ENCODE measurements around the gene UBTF.
A peak's percentile ranks its signal among the peaks of the same experiment; 100 is the strongest.

The UBTF gene

GRCh38 chr17:44191941-44192496 lies 27.5 kb downstream of the UBTF start:
- 100% methylated on average over 1 of the region's 7 CpGs for WGBS
- H3K36me3 ChIP-seq (ENCODE audit: insufficient read depth, low read length) = peaks cover 53% of the 10 kb centered on the region
- H3K27ac ChIP-seq (ENCODE audit: low read depth, low read length) = peak overlapping the region; percentile 39

GRCh38 chr17:44191369-44191768 lies 28.1 kb downstream of the UBTF start:
- peaks cover 47% of the 10 kb centered on the region for H3K36me3 ChIP-seq (ENCODE audit: insufficient read depth, low read length)
- H3K27ac ChIP-seq (ENCODE audit: low read depth, low read length) = no peak overlapping the region; the same call in 1 of the 2 replicates
- 94% methylated on average over 5 of the region's 5 CpGs for WGBS
- no peaks in the 10 kb centered on the region for H3K27me3 ChIP-seq (ENCODE audit: insufficient read depth, low read length)
- no peak overlapping the region for H3K4me3 ChIP-seq (ENCODE audit: low read length)
- no peaks in the 10 kb centered on the region for H3K9me3 ChIP-seq (ENCODE audit: insufficient read depth, low read depth, low read length)
- H3K4me1 ChIP-seq (ENCODE audit: insufficient read depth, low read length) = peaks cover 18% of the 10 kb centered on the region
- H3K9ac ChIP-seq (ENCODE audit: low read depth, low read length) = no peak overlapping the region

More at GRCh38 chr17:44191941-44192496, 27.5 kb downstream of the UBTF start:
- no peaks in the 10 kb centered on the region for H3K27me3 ChIP-seq (ENCODE audit: insufficient read depth, low read length)
- H3K4me3 ChIP-seq (ENCODE audit: low read length) = no peak overlapping the region
- H3K9me3 ChIP-seq (ENCODE audit: insufficient read depth, low read depth, low read length) = no peaks in the 10 kb centered on the region
- peaks cover 18% of the 10 kb centered on the region for H3K4me1 ChIP-seq (ENCODE audit: insufficient read depth, low read length)
- H3K9ac ChIP-seq (ENCODE audit: low read depth, low read length) = no peak overlapping the region

GRCh38 chr17:44190481-44190880 lies 29.0 kb downstream of the UBTF start:
- Histone ChIP-seq H3K9ac (ENCODE audit: low read depth, low read length) (no peak overlapping the region), H3K36me3 (ENCODE audit: insufficient read depth, low read length) (peaks cover 39% of the 10 kb centered on the region), H3K4me1 (ENCODE audit: insufficient read depth, low read length) (peaks cover 20% of the 10 kb centered on the region), H3K27ac (ENCODE audit: low read depth, low read length) (no peak overlapping the region; the same call in 1 of the 2 replicates), H3K4me3 (ENCODE audit: low read length) (no peak overlapping the region), H3K9me3 (ENCODE audit: insufficient read depth, low read depth, low read length) (no peaks in the 10 kb centered on the region), H3K27me3 (ENCODE audit: insufficient read depth, low read length) (no peaks in the 10 kb centered on the region)
- 91% methylated on average over 10 of the region's 10 CpGs for WGBS

GRCh38 chr17:44188576-44189403 lies 30.7 kb downstream of the UBTF start:
- no peaks in the 10 kb centered on the region for H3K27me3 ChIP-seq (ENCODE audit: insufficient read depth, low read length)
- no peaks in the 10 kb centered on the region for H3K9me3 ChIP-seq (ENCODE audit: insufficient read depth, low read depth, low read length)
- peaks cover 21% of the 10 kb centered on the region for H3K4me1 ChIP-seq (ENCODE audit: insufficient read depth, low read length)
- H3K4me3 ChIP-seq (ENCODE audit: low read length) = no peak overlapping the region
- peaks cover 28% of the 10 kb centered on the region for H3K36me3 ChIP-seq (ENCODE audit: insufficient read depth, low read length)
- WGBS = 94% methylated on average over 11 of the region's 12 CpGs
- no peak overlapping the region for H3K9ac ChIP-seq (ENCODE audit: low read depth, low read length)
- no peak overlapping the region for H3K27ac ChIP-seq (ENCODE audit: low read depth, low read length)

GRCh38 chr17:44187131-44187899 lies 32.2 kb downstream of the UBTF start:
- Histone ChIP-seq H3K27me3 (ENCODE audit: insufficient read depth, low read length) (no peaks in the 10 kb centered on the region), H3K27ac (ENCODE audit: low read depth, low read length) (peak overlapping the region; percentile 92), H3K36me3 (ENCODE audit: insufficient read depth, low read length) (peaks cover 32% of the 10 kb centered on the region), H3K9me3 (ENCODE audit: insufficient read depth, low read depth, low read length) (no peaks in the 10 kb centered on the region), H3K4me1 (ENCODE audit: insufficient read depth, low read length) (peaks cover 16% of the 10 kb centered on the region), H3K9ac (ENCODE audit: low read depth, low read length) (peak overlapping the region; percentile 78), H3K4me3 (ENCODE audit: low read length) (peak overlapping the region; percentile 93)
- 10% methylated on average over 31 of the region's 32 CpGs for WGBS

- peaks cover 40% of the 10 kb centered on the region for H3K36me3 ChIP-seq (ENCODE audit: insufficient read depth, low read length)
- under 1% methylated on average over 50 of the region's 50 CpGs for WGBS
- H3K4me3 ChIP-seq (ENCODE audit: low read length) = peak within 1 kb of the TSS; percentile 93
- peaks cover 10% of the 10 kb centered on the region; the same call in 1 of the 2 replicates for H3K4me1 ChIP-seq (ENCODE audit: insufficient read depth, low read length)
- H3K9ac ChIP-seq (ENCODE audit: low read depth, low read length) = peak within 1 kb of the TSS; percentile 93
- H3K27me3 ChIP-seq (ENCODE audit: insufficient read depth, low read length) = no peaks in the 10 kb centered on the region
- H3K27ac ChIP-seq (ENCODE audit: low read depth, low read length) = peak within 1 kb of the TSS; percentile 94
- H3K9me3 ChIP-seq (ENCODE audit: insufficient read depth, low read depth, low read length) = peaks cover 2% of the 10 kb centered on the region; the same call in 1 of the 2 replicates
These were observed 33.0 kb downstream of the UBTF start, which contains the start of gene TMUB2 for GRCh38 chr17:44186307-44187130. TSS of gene TMUB2 (plus strand) at chr17:44186972. CDS start at chr17:44187709, 737 bp downstream.

- Histone ChIP-seq H3K9me3 (ENCODE audit: insufficient read depth, low read depth, low read length) (peaks cover 3% of the 10 kb centered on the region; the same call in 1 of the 2 replicates), H3K4me1 (ENCODE audit: insufficient read depth, low read length) (peaks cover 10% of the 10 kb centered on the region; the same call in 1 of the 2 replicates), H3K9ac (ENCODE audit: low read depth, low read length) (no peak overlapping the region), H3K27ac (ENCODE audit: low read depth, low read length) (no peak overlapping the region), H3K27me3 (ENCODE audit: insufficient read depth, low read length) (no peaks in the 10 kb centered on the region), H3K36me3 (ENCODE audit: insufficient read depth, low read length) (peaks cover 33% of the 10 kb centered on the region), H3K4me3 (ENCODE audit: low read length) (no peak overlapping the region)
- WGBS = 95% methylated on average over 8 of the region's 8 CpGs
These were observed 35.2 kb downstream of the UBTF start for GRCh38 chr17:44184212-44184810.

GRCh38 chr17:44183024-44183423 lies 36.5 kb downstream of the UBTF start:
- H3K4me3 ChIP-seq (ENCODE audit: low read length) = no peak overlapping the region
- H3K27me3 ChIP-seq (ENCODE audit: insufficient read depth, low read length) = no peaks in the 10 kb centered on the region
- H3K27ac ChIP-seq (ENCODE audit: low read depth, low read length) = no peak overlapping the region
- peaks cover 34% of the 10 kb centered on the region for H3K36me3 ChIP-seq (ENCODE audit: insufficient read depth, low read length)
- 100% methylated on average over 1 of the region's 2 CpGs for WGBS
- no peak overlapping the region for H3K9ac ChIP-seq (ENCODE audit: low read depth, low read length)
- peaks cover 10% of the 10 kb centered on the region; the same call in 1 of the 2 replicates for H3K4me1 ChIP-seq (ENCODE audit: insufficient read depth, low read length)
- peaks cover 3% of the 10 kb centered on the region; the same call in 1 of the 2 replicates for H3K9me3 ChIP-seq (ENCODE audit: insufficient read depth, low read depth, low read length)

GRCh38 chr17:44178133-44178532 lies 41.3 kb downstream of the UBTF start:
- 95% methylated on average over 14 of the region's 14 CpGs for WGBS
- Histone ChIP-seq H3K9ac (ENCODE audit: low read depth, low read length) (no peak overlapping the region), H3K36me3 (ENCODE audit: insufficient read depth, low read length) (peaks cover 50% of the 10 kb centered on the region), H3K27ac (ENCODE audit: low read depth, low read length) (no peak overlapping the region), H3K9me3 (ENCODE audit: insufficient read depth, low read depth, low read length) (peaks cover 3% of the 10 kb centered on the region; the same call in 1 of the 2 replicates), H3K4me3 (ENCODE audit: low read length) (no peak overlapping the region), H3K4me1 (ENCODE audit: insufficient read depth, low read length) (no peaks in the 10 kb centered on the region), H3K27me3 (ENCODE audit: insufficient read depth, low read length) (no peaks in the 10 kb centered on the region)

GRCh38 chr17:44177640-44178039 lies 41.8 kb downstream of the UBTF start:
- Histone ChIP-seq H3K27ac (ENCODE audit: low read depth, low read length) (no peak overlapping the region), H3K4me3 (ENCODE audit: low read length) (no peak overlapping the region), H3K27me3 (ENCODE audit: insufficient read depth, low read length) (no peaks in the 10 kb centered on the region), H3K9ac (ENCODE audit: low read depth, low read length) (no peak overlapping the region), H3K4me1 (ENCODE audit: insufficient read depth, low read length) (no peaks in the 10 kb centered on the region), H3K9me3 (ENCODE audit: insufficient read depth, low read depth, low read length) (peaks cover 3% of the 10 kb centered on the region; the same call in 1 of the 2 replicates), H3K36me3 (ENCODE audit: insufficient read depth, low read length) (peaks cover 45% of the 10 kb centered on the region)
- WGBS = 89% methylated on average over 4 of the region's 4 CpGs
